ENCODE results near the gene FAM124A.
"Not testable (repeated sequence)": the region's sequence is repeated elsewhere in the genome, so short reads cannot be mapped to it uniquely, and the experiment has no call there.

FAM124A gene

DNA sequence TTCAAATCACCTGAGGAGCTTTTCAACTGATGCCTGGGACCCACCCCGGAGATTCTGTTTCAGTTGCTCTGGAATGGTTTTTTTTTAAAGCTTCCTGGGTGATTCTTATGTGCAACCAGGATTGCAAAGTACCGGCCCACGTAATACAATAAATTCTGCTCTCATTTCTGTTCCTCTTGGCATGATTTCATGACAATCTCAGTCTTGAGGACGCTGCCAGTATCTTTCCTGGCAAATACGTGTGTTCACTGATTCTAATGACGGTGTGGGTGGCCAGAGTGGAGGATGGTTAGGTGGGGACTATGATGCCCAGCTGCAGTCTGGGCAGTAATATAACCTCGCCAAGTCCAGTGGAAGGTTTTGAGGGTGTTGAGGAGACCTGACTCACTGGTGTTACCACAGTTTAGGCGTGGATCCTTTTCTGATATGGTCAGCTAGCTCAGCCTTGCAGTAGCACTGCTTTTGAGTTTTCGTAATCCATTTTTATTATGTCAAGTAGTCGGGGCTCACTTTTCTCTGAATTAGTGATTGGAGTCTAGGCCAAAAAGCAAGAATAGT, 49.4 kb downstream of the FAM124A start:
- DNase-seq = no peak

DNA sequence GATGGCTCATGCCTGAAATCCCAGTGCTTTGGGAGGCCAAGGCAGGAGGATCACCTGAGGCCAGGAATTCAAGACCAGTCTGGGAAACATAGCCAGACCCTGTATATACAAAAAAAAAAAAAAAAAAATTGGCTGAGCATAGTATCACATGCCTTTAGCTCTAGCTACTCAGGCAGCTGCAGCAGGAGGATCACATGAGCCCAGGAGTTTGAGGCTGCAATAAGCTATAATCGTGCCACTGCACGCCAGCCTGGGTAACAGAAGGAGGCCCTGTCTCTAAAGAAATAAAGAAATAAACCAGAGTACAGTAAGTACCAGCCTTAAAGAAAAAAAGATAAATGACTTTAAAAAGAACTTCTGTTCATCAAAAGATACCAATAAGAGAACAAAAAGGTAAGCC, 52.9 kb downstream of the FAM124A start:
- DNase-seq = no peak

DNA sequence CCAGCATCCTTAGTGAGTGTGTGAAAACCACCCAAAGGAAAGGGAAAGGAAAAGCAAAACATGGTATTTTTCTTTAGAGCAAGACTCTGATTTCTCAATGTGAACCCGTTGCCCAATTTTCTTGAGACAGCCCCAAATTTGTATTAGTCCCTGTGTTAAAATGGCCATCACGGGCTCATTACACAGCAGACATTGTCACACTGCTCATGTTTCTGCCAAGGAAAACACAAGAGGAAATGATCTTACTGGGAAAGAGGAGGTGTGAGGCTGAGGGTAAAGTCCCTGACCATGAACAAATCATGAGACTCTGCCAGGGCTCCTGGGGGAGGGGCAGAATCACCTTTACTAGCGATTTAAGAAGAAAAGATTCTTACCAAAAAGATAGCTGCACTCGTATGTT, 54.4 kb downstream of the FAM124A start:
- no peak for DNase-seq

DNA sequence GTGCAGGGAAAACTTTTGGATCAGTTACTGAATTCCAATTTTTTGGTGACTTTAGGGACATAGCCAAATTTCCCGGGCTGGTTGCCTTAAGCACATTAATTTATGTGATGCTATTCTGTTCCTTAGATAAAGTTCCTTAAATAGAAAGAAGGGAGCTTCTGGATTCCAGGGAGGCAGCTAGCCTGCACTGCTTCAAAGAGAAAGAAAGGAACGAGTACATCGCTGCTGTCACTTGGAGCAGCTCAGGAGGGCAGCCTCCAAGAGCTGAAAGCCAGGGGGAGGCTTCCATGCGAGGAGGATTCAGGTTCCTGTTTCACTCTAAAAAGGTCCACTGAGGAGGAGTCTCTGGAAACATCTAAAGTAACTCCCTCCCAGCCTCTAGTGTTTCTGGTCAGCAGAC, 55.7 kb downstream of the FAM124A start:
- DNase-seq = no peak

DNA sequence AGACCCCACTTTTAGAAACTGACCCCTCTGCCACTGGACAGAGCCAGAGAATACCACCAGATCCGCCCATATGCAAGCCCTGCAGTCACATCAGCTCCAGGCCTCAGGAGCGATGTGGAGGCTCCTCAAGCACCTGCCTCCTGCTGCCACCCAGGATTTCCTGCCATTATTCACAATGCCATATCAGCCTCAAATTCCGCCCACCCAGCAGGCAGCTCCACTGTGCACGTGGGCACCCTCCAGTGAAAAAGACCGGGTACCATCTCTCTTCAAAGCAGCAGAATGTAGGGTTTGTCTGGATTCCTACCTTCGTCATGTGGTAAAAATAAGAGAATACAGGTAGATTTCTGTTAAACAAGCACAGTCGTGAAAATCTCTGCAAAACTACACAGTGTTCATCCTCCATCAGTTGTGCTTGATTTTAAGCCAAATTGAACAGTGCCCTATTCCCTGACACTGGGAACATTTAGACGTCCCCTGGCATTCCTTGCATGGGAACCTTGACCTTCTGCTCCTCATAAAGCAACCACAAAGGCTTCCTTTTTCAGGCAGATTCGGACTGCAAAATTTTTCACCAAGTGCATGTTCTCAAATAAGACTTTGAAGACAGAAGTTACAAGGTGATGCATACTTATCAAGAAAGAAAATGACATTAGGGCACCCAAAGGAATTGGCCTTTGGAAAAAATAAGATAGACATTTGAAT, 56.4 kb downstream of the FAM124A start:
- DNase-seq = no peak

DNA sequence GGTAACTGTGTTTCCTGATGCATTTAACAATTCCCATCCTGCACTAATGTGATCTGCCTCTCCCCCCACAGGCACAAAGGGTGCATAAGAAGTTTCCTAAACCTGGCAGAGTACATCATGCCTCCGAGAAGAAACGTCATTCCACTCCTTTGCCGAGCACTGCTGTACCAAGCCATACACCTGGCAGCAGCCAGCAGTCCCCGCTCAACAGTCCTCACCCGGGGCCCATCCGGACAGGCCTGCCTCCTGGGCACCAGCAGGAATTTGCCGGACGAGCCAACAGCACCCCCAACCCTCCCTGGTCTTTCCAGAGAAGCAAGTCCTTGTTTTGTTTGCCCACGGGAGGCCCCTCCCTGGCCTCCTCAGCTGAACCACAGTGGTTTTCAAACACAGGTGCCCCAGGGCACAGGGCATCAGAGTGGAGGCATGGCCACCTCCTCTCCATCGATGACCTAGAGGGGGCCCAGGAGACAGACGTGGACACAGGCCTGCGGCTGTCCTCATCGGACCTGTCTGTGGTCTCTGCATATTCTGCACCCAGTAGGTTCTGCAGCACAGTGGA, 58.3 kb downstream of the FAM124A start:
- no peak for DNase-seq

DNA sequence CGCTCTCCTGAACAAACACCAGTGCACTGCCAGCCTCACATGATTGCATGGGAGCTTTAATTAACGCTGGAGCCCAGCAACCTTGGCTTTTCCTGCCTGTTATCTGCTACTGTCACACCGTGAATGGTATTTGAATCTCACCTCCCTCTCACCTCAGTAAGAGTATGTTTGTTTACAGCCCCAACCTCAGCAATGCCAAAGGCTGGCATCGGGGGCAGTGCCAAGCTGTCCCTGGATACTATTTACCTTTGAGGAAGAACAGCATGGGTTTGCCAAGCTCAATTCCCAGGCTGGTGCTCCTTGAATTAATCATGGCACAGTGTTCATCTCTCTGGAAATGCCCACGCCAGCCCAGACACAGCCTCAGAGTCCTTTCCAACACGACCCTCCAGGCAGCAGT, 60.1 kb downstream of the FAM124A start:
- DNase-seq = no peak

DNA sequence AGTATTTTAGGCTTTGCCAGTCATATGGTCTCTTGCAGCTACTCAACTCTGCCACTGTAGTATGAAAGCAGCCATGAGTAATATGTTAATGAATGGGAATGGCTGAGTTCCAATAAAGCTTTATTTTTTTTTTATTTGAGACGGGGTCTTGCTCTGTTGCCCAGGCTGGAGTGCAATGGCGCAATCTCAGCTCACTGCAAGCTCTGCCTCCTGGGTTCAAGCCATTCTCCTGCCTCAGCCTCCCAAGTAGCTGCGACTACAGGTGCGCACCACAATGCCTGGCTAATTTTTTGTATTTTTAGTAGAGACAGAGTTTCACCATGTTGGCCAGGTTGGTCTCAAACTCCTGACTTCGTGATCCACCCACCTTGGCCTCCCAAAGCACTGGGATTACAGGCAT, 60.7 kb downstream of the FAM124A start:
- not testable (repeated sequence) for DNase-seq

DNA sequence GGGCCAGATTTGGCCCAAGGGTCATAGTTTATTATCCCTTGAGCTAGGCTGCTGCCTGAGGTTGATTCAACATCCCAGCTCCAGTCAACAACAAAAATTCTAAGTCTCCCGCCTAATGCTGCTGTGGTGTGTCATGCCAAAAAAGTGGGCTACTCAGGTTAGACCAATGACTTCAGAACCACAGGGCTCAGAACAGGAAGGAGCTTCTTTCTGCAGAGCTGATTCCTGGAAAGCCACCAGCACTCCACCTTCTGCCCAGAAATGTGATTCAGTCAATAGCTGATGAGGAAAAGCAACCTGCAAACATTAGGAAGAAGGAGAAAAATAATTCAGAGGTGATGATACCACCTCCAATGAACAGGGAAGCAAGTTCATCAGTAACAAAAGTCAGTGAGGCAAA, 61.2 kb downstream of the FAM124A start:
- DNase-seq = no peak

DNA sequence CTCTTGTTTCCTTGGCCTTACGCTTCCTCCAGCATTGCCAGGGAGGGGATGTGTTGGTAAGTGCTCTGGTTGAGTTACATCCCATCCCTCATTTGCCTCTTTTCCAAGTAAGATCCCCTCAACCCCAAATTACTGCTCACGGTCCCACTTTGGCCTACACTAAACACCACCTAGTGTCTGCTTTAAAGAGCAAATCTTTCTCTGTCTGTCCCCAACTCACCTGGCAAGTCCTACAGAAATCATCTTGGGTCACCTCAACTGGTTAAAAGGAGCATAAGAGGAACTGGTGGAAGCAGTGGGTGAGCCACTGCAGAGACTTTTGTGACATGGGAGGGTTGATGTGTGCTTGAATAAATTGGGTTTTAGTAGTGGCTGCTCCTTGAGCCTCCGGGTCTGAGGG, 62.1 kb downstream of the FAM124A start:
- no peak for DNase-seq

DNA sequence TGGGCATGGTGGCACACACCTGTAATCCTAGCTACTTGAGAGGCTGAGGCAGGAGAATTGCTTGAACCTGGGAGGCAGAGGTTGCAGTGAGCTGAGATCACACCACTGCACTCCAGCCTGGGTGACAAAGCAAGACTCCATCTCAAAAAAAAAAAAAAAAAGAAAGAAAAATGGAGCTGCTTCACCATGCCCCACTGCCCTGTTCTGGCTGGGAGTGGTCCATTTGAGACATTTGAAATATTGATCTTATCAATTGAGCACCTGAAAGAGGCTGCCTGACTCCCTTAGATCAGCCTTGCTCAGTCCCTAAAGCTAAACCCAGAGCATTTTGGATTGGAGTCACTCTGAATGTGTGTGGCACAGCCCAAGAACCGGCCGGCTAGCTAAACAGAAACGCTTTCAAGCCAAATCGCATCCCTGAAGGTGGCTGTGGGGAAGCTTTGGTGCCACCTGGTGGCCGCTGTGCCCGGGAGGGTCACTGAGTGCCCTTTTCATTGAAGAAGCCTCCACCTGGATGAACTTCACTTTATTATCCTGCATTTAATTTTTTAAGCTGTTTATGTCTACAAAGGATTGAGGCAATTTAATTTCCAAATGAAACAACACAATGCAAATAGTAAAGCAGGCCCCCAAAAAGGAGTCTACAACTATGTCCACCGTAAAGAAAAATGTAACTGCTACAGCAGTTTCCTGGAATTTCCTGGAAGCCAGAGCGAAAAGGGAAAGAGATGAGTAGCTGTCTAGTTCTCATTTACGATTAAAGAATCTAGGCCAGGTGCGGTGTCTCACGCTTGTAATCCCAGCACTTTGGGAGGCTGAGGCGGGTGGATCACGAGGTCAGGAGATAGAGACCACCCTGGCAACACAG, 64.2 kb downstream of the FAM124A start:
- peak; percentile 11 for DNase-seq

DNA sequence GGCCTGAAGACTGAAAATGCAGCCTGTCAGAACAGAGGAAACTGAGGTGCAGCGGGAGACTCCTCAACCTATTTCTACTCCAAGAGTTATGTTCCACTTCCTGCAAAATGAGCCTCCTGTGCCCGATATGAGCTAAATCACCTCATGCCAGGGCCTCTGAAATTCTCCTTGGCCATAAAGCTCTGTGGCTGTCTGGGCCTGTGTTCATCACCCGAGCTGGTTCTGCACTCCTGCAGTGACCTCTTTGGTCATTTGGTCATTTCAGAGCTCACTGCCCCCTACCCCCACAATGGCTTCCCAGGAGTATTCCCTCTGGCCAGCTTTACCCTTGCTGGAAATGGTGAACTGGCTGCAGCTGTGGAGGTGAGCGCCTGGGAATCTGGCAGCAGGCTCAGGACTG, 65.6 kb downstream of the FAM124A start:
- DNase-seq = no peak

DNA sequence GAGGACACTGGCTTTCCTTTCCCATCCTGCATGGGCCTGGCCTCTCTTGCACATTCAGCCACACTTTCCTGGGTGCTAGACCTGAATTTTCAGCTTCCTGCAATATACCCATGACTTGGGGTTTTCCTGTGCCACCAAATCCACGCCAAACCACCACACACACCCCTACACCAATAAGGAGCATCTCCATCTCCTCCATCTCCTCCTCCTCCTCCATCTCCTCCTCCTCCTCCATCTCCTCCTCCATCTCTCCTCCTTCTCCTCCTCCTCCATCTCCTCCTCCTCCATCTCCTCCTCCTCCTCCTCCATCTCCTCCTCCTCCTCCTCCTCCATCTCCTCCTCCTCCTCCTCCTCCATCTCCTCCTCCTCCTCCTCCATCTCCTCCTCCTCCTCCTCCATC, 66.1 kb downstream of the FAM124A start:
- DNase-seq = not testable (repeated sequence)

DNA sequence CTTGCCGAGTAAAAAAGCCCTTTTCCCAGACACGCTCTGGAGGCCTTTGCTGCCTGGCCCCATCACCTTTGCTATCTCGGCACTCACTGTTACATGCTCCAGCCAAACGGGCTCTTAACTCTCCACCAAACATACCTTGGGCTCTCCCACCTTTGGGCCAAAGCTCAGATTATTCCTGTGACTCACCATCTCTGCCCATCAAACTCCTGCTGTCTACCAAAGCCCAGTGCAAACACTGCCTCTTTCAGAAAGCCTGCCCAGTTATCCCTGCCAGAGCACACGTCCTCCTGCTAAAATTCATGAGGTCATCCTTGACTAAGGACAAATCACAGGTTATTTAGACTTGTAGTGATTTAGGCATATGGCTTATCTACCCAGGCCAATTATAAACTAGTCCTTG, 69.1 kb downstream of the FAM124A start:
- DNase-seq = no peak

DNA sequence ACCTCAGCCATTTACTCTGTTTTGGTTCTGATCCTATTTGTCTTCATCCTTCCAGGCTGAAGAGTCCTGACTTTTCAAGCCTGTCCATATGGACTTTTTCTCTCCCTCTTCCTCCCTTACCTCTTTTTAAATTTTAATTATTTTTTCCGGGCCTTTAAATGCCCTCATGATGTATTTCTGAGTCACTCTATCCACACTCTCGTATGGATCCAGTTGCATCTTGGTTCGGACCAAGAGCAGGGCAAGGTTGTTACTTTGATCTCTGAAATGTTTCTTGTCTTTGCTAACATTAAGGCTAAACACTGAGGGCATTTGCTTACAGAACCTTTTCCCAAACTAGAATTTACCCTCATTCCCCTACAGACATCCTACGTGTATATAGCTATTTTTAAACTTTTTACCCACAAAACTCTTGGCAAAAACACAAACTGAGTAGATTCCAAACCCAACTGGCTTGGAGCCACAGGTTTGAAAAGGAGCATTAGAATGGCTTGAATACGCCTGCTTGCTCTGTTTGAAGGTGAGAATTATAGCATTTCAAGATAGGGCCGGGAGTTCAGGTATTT, 69.9 kb downstream of the FAM124A start:
- no peak for DNase-seq

DNA sequence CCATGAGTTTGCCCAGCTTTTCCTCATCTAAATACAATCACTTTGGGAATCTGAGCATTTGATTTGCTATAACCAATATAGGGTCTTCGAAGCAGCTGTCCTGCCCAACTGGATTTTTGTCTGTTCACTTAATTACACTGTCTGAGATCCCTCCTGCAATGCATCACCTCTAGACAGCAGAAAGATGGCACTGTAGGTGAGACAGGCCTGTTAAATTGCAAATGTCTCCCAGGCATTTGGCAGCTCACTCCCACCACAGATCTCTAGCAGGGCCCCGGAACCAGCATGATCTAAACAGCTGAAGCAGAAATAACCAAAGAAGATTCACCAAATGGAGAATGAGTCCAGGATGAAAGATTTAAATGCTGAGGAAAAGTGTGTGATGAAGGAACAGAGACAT, 75.4 kb downstream of the FAM124A start:
- no peak for DNase-seq

DNA sequence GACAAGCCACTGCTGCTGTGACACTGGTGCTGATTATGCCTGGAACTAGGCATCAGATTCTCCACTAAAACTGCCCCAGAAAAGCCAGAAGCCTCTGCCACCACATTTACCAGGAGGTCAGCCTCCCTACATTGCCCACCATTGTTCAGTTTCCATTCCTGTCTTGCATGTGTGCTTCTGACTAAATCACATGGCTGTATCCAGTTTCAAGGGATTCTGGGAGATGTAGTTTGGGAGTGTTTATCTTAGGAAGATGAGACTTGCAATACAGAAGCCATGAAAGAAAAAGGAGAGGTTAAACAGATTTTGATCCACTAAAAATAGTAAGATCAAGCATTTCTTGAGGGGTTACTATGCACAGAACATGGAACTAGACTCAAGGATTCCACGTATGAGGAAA, 76.6 kb downstream of the FAM124A start:
- no peak for DNase-seq

DNA sequence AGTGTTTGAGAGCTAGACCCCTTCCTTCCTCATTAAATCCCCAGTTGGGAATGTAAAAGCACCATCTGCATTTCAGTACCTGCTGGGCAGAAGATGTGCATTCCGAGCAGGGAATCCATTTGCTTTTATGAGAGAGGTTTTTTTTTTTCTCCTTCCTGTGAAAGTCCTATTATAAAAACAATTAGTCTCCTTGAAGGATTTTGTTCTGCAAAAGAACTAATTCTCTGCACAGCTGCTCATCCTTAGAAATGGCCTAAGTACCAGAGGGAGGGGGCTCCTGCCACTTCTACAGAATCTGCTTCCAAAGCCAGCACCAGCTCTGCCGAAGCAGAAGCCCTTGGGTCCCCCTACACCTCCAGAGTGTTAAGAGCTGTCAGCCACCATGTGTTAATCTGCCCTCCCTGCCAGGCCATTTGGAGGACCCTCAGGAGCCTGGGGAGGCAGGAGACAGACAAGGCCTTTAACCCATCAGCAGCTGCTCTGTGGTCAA, 80.9 kb downstream of the FAM124A start:
- DNase-seq = no peak

DNA sequence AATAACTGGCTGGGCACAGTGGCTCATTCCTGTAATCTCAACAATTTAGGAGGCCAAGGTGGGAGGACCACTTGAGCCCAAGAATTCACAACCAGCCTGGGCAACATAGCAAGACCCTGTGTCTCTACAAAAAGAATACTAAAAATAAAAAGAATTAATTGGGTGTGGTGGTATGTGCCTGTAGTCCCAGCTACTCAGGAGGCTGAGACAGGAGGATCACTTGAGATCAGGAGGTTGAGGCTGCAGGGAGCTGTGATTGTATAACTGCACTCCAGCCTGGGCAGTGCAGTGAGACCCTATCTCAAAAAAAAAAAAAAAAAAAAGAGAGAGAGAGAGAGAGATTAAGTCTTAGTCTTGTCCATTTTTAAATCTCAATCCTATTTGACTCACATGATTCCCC, 81.7 kb downstream of the FAM124A start:
- DNase-seq = no peak

DNA sequence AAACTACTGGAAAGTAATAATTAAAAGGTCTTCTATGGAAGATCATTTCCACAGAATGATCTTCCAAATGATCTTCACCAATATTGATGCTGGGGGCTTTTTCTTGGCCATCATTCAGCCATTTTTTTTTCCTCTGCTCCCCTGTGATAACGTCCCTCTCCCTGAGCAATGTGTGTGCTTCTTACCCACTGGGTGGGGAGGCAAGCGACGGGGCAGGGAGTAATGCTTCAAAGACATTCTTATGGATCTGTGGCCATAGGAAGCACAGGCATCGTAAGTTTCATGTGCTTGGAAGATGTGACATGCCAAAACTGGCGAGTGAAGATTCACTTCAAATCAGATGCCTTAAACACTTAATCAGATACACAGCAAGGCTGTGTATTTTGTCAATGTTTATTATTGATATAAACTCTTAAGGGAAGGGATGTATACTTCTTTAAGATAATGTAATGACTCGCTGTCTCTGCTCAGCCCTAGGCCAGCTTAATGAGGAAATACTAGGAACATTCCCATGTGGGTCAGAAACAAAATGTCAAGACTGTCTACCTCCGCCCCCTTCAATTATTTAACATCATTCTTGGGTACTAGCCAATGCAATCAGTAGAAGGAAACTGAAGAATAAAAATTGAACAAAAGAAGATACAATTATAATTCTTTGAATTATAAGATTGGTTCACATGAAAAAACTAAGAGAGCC, 83.2 kb downstream of the FAM124A start:
- DNase-seq = no peak

DNA sequence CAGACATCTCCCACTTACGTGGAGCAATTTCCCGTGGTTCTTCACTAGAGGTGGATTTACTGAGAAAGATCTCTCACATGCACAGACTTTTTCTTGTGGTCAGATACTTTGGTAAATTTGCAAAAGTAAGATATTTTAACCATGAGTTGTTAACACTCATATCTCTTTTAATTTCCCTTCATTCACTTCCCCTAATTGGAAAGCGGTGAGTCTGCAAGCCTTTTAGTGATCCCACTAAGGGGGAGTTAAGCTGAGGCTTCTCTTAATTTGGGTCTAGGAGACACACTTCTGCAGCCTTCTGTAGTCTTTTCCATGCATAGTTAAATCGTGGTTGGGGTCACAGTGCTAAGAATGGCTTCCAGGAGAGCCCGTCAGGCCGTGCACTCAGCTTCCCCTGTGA, 86.6 kb downstream of the FAM124A start:
- DNase-seq = no peak

DNA sequence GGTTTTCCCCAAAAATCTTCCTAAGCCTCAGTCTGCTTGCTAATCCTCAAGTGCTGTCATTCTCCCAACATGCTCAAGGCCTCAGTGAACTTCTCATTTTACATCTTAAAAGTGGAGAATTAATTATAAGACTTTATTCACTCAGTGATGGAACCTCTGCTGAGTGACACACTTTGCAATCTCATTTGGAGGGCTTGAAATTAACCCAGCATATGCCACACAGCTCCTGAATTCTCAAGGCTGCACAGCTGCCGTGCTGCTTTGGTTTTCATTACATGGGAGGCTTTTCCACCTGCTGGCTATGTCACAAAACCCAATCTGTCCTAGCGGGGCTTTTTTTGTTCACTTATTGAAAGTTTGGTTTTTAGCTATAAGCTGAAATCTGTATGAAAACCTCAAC, 89.0 kb downstream of the FAM124A start:
- no peak for DNase-seq

Data from amniotic stem cell (primary cell).